SK-N-SH (cell line): ENCODE data around the gene VWA5B2.
A peak's percentile ranks its signal among the peaks of the same experiment; 100 is the strongest.

Experiments
- CTCF ChIP-seq: fragments of 200-600 bp; sonication (generic); IDR thresholded peaks from 2 replicates; pipeline ENCODE4 v1.6.1; 2017; ENCODE audit warnings: antibody characterized with exemption, mild to moderate bottlenecking, moderate library complexity
- FOXM1 ChIP-seq: IDR thresholded peaks from 2 replicates; pipeline ENCODE4 v1.4.0; 2012; ENCODE audit warnings: low read depth, mild to moderate bottlenecking
- GABPA ChIP-seq: IDR thresholded peaks from 2 replicates; pipeline ENCODE4 v1.4.0; 2012; ENCODE audit warnings: low read depth, mild to moderate bottlenecking
- GATA2 ChIP-seq: sonication (generic); formaldehyde crosslinking; IDR thresholded peaks from 2 replicates; pipeline ENCODE4 v1.5.0; 2020; ENCODE audit warnings: mild to moderate bottlenecking, missing genetic modification reagents
- MAX ChIP-seq: IDR thresholded peaks from 2 replicates; pipeline ENCODE4 v1.4.0; 2012; ENCODE audit warnings: low read depth
- MXI1 ChIP-seq: IDR thresholded peaks from 2 replicates; pipeline ENCODE4 v1.6.1; 2012; ENCODE audit warnings: mild to moderate bottlenecking, low read depth, low read length, improper control_type of control experiment
- NRF1 ChIP-seq: IDR thresholded peaks from 2 replicates; pipeline ENCODE4 v1.6.1; 2012; ENCODE audit warnings: low read depth, mild to moderate bottlenecking, low read length
- POLR2AphosphoS5 ChIP-seq: IDR thresholded peaks from 2 replicates; pipeline ENCODE4 v1.6.1; 2012; ENCODE audit warnings: low read depth, low read length
- REST ChIP-seq: IDR thresholded peaks from 2 replicates; pipeline ENCODE4 v1.6.1; 2012; ENCODE audit warnings: mild to moderate bottlenecking, low read depth, low read length, moderate library complexity
- SIN3A ChIP-seq: IDR thresholded peaks from 2 replicates; pipeline ENCODE4 v1.6.1; 2012; ENCODE audit warnings: low read depth, mild to moderate bottlenecking, low read length, moderate library complexity, borderline replicate concordance
- SMC3 ChIP-seq: IDR thresholded peaks from 2 replicates; pipeline ENCODE4 v1.6.1; 2012; ENCODE audit warnings: low read depth, low read length, improper control_type of control experiment
- USF2 ChIP-seq: fragments of 150-350 bp; IDR thresholded peaks from 2 replicates; pipeline ENCODE4 v1.6.1; 2017; ENCODE audit warnings: antibody characterized with exemption, low read length, low read depth, borderline replicate concordance
- YY1 ChIP-seq: IDR thresholded peaks from 2 replicates; pipeline ENCODE4 v1.4.0; 2012; ENCODE audit warnings: low read depth, mild to moderate bottlenecking
- ZBTB33 ChIP-seq: IDR thresholded peaks from 2 replicates; pipeline ENCODE4 v1.4.0; 2012; ENCODE audit warnings: low read depth, borderline replicate concordance

- TF ChIP-seq GABPA (no peak), CTCF (peak; percentile 60), REST (no peak), MAX (no peak), SIN3A (no peak), MXI1 (peak; percentile 69), GATA2 (CRISPR knock-in tag) (no peak), ZBTB33 (no peak), SMC3 (peak; percentile 72), FOXM1 (no peak), USF2 (no peak), YY1 (no peak), POLR2AphosphoS5 (no peak), NRF1 (no peak)
These were observed 55.3 kb downstream of the VWA5B2 start for GRCh38 chr3:184284696-184285095.
